Glutamatergic neuron (in vitro differentiated cells): ENCODE data around the gene DLX2. TPM values are rescaled to one million over a fixed set of nuclear protein-coding genes. Genes with fewer than 3 reads are reported as not detected.

Experiments
- DNase-seq: peaks from one replicate; pipeline ENCODE4 v3.0.0; 2022
- H3K27ac Mint-ChIP-seq: one replicate; pipeline ENCODE4 v1.8.0; 2020; ENCODE audit warnings: mild to moderate bottlenecking, mixed read lengths, inconsistent platforms; ENCODE audit not compliant: unreplicated experiment
- H3K27me3 Mint-ChIP-seq: one replicate; pipeline ENCODE4 v1.8.0; 2020; ENCODE audit warnings: mild to moderate bottlenecking, moderate library complexity, mixed read lengths, inconsistent platforms; ENCODE audit not compliant: unreplicated experiment
- H3K36me3 Mint-ChIP-seq: one replicate; pipeline ENCODE4 v1.8.0; 2020; ENCODE audit warnings: mild to moderate bottlenecking, mixed read lengths, inconsistent platforms; ENCODE audit not compliant: unreplicated experiment
- H3K4me1 Mint-ChIP-seq: one replicate; pipeline ENCODE4 v1.8.0; 2020; ENCODE audit warnings: mild to moderate bottlenecking, low read depth, mixed read lengths, inconsistent platforms; ENCODE audit not compliant: unreplicated experiment
- H3K4me3 Mint-ChIP-seq: one replicate; pipeline ENCODE4 v1.8.0; 2020; ENCODE audit warnings: mild to moderate bottlenecking, mixed read lengths, inconsistent platforms; ENCODE audit not compliant: unreplicated experiment
- H3K9me3 Mint-ChIP-seq: one replicate; pipeline ENCODE4 v1.8.0; 2020; ENCODE audit warnings: mild to moderate bottlenecking, moderate library complexity, mixed read lengths, inconsistent platforms; ENCODE audit not compliant: unreplicated experiment
- total RNA-seq: library from RNA; stranded (reverse); fragmentation: NEBNext Ultra II Directional; extraction: Animal tissue kit (Norgen Biotek cat#: 25700); gene quantifications from one replicate; pipeline ENCODE4 v1.2.1, GENCODE V29; 2021; ENCODE audit not compliant: unreplicated experiment
- TF ChIP-seq, protein P1 (sequence below): fragments of 200-600 bp; sonication (generic); IDR thresholded peaks from one replicate; pipeline ENCODE4 v1.5.0; 2021; ENCODE audit not compliant: partially characterized antibody, unreplicated experiment

Gene DLX2
- total RNA-seq, 1 donor from 2014 or later, result 1.4 TPM

- no peak for DNase-seq
- peaks cover 12% of the 10 kb centered on the region for H3K9me3 Mint-ChIP-seq
- H3K27me3 Mint-ChIP-seq, result peaks cover 34% of the 10 kb centered on the region
- peaks cover 15% of the 10 kb centered on the region for H3K4me1 Mint-ChIP-seq
- no peaks in the 10 kb centered on the region for H3K36me3 Mint-ChIP-seq
- H3K4me3 Mint-ChIP-seq, result peak overlapping the region; percentile 70
- TF ChIP-seq, protein P1, sequence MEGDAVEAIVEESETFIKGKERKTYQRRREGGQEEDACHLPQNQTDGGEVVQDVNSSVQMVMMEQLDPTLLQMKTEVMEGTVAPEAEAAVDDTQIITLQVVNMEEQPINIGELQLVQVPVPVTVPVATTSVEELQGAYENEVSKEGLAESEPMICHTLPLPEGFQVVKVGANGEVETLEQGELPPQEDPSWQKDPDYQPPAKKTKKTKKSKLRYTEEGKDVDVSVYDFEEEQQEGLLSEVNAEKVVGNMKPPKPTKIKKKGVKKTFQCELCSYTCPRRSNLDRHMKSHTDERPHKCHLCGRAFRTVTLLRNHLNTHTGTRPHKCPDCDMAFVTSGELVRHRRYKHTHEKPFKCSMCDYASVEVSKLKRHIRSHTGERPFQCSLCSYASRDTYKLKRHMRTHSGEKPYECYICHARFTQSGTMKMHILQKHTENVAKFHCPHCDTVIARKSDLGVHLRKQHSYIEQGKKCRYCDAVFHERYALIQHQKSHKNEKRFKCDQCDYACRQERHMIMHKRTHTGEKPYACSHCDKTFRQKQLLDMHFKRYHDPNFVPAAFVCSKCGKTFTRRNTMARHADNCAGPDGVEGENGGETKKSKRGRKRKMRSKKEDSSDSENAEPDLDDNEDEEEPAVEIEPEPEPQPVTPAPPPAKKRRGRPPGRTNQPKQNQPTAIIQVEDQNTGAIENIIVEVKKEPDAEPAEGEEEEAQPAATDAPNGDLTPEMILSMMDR, result no peak
- H3K27ac Mint-ChIP-seq, result no peak overlapping the region
These were observed 22.0 kb downstream of the DLX2 start for GRCh38 chr2:172080641-172081220.

- Mint-ChIP-seq H3K27ac (peak overlapping the region; percentile 43), H3K9me3 (peaks cover 7% of the 10 kb centered on the region), H3K4me1 (peaks cover 10% of the 10 kb centered on the region), H3K27me3 (peaks cover 29% of the 10 kb centered on the region), H3K36me3 (no peaks in the 10 kb centered on the region), H3K4me3 (peak overlapping the region; percentile 36)
- DNase-seq, result no peak
- TF ChIP-seq, protein P1, result no peak
These were observed 22.7 kb downstream of the DLX2 start for GRCh38 chr2:172079838-172080640.

DNA sequence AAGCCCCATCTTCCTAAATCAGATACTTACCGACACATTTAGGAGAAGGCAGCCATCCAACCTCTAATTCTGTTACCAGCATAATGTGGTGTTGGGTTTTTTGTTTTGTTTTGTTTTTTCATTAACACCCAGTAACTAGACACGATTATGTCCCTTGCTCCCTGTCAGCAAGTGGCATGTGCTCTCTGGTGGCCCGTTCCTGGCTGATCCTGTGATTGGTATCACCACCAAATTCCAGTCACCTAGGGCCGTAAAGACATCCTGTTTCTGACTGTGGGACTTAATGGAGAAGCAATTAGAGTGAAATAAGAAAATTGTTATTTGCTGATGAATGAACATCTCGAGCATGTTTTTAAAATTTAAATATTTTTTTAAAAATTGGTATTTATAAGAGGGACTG is 23.3 kb downstream of the DLX2 start:
- TF ChIP-seq, protein P1, result no peak
- H3K27me3 Mint-ChIP-seq, result peaks cover 29% of the 10 kb centered on the region
- no peak overlapping the region for H3K27ac Mint-ChIP-seq
- DNase-seq, result no peak
- H3K9me3 Mint-ChIP-seq, result peaks cover 7% of the 10 kb centered on the region
- no peak overlapping the region for H3K4me3 Mint-ChIP-seq
- H3K4me1 Mint-ChIP-seq, result peaks cover 10% of the 10 kb centered on the region
- no peaks in the 10 kb centered on the region for H3K36me3 Mint-ChIP-seq

DNA sequence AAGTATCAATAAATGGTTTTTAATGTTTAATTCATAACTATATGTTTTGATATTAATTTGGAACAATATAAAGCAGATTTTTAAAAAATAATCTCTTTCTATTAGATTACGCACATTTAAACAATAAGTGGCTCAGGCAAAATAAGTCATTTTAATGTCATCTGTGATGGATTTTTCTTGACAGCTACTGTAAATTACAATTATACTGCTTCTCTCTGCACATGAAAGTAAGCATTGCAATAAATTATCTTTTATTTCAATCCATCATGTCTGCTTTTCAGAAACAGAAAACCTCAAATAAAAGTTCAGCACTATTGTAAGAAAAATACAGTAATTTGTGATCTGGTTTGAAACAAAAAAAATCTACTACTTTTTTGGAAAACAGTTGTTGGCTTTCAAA is 28.4 kb downstream of the DLX2 start:
- peaks cover 3% of the 10 kb centered on the region for H3K27me3 Mint-ChIP-seq
- H3K4me3 Mint-ChIP-seq, result no peak overlapping the region
- no peak for DNase-seq
- no peak overlapping the region for H3K27ac Mint-ChIP-seq
- no peaks in the 10 kb centered on the region for H3K4me1 Mint-ChIP-seq
- TF ChIP-seq, protein P1, result no peak
- H3K36me3 Mint-ChIP-seq, result no peaks in the 10 kb centered on the region
- H3K9me3 Mint-ChIP-seq, result no peaks in the 10 kb centered on the region

- no peak for DNase-seq
- Mint-ChIP-seq H3K36me3 (no peaks in the 10 kb centered on the region), H3K27me3 (no peaks in the 10 kb centered on the region), H3K4me1 (no peaks in the 10 kb centered on the region), H3K9me3 (peaks cover 2% of the 10 kb centered on the region), H3K27ac (no peak overlapping the region), H3K4me3 (no peak overlapping the region)
- TF ChIP-seq, protein P1, result no peak
These were observed 29.2 kb downstream of the DLX2 start for GRCh38 chr2:172073518-172073917.
